ENCODE measurements around the gene MBNL2. TPM values are rescaled to one million over a fixed set of nuclear protein-coding genes. Genes with fewer than 3 reads are reported as not detected.

Gene MBNL2
- total RNA-seq, 1 experiment from 2014 or later, result 0.85 TPM

GRCh38 chr13:97325738-97326137 lies 103.6 kb downstream of the MBNL2 start:
- TF ChIP-seq NFATC4 (CRISPR knock-in tag; IDR thresholded peaks at IDR 0.05) (no peak), ZNF138 (CRISPR knock-in tag; conservative IDR thresholded peaks at IDR 0.05) (no peak), MLX (CRISPR knock-in tag; IDR thresholded peaks at IDR 0.05) (no peak), CTCF (IDR thresholded peaks at IDR 0.05) (no peak), USF2 (CRISPR knock-in tag; IDR thresholded peaks at IDR 0.05) (no peak), GTF2I (CRISPR knock-in tag; conservative IDR thresholded peaks at IDR 0.05) (no peak), NR1H2 (CRISPR knock-in tag; IDR thresholded peaks at IDR 0.05) (no peak), GABPB1 (CRISPR knock-in tag; IDR thresholded peaks at IDR 0.05) (no peak), ATF1 (CRISPR knock-in tag; IDR thresholded peaks at IDR 0.05) (no peak), ZNF425 (CRISPR knock-in tag; conservative IDR thresholded peaks at IDR 0.05) (no peak)
- H3K4me3 Mint-ChIP-seq, result no peak overlapping the region
- peaks cover 19% of the 10 kb centered on the region for H3K4me1 Mint-ChIP-seq
- DNase-seq (ENCODE audit: low spot score) (no peak), ATAC-seq (no peak)
- ChIA-PET POLR2A (no interaction called here), CTCF (no interaction called here)
- H3K9me3 Mint-ChIP-seq, result peaks cover 3% of the 10 kb centered on the region; the same call in 1 of the 2 replicates
- no peak overlapping the region for H3K27ac Mint-ChIP-seq
- no peaks in the 10 kb centered on the region for H3K36me3 Mint-ChIP-seq
- no peaks in the 10 kb centered on the region for H3K27me3 Mint-ChIP-seq (ENCODE audit: low read depth)

- ChIA-PET POLR2A (no interaction called here), CTCF (no interaction called here)
- Mint-ChIP-seq H3K4me1 (peaks cover 19% of the 10 kb centered on the region), H3K27me3 (ENCODE audit: low read depth) (no peaks in the 10 kb centered on the region), H3K9me3 (no peaks in the 10 kb centered on the region), H3K27ac (no peak overlapping the region), H3K4me3 (no peak overlapping the region), H3K36me3 (no peaks in the 10 kb centered on the region)
- DNase-seq (ENCODE audit: low spot score) (no peak), ATAC-seq (no peak)
- TF ChIP-seq CREM (CRISPR knock-in tag; IDR thresholded peaks at IDR 0.05), result no peak
- no peak for TF ChIP-seq MAX (CRISPR knock-in tag; IDR thresholded peaks at IDR 0.05)
- TF ChIP-seq CDX4 (CRISPR knock-in tag; IDR thresholded peaks at IDR 0.05; ENCODE audit: borderline replicate concordance), result no peak
These were observed 105.0 kb downstream of the MBNL2 start for GRCh38 chr13:97327086-97327485.

- POLR2A ChIA-PET, result no interaction called here
- Mint-ChIP-seq H3K4me3 (no peak overlapping the region), H3K36me3 (no peaks in the 10 kb centered on the region), H3K9me3 (no peaks in the 10 kb centered on the region), H3K27me3 (ENCODE audit: low read depth) (no peaks in the 10 kb centered on the region), H3K27ac (no peak overlapping the region; the same call in 1 of the 2 replicates), H3K4me1 (peaks cover 19% of the 10 kb centered on the region)
- TF ChIP-seq IRF1 (CRISPR knock-in tag; IDR thresholded peaks at IDR 0.05), result no peak
- TF ChIP-seq ATF1 (CRISPR knock-in tag; IDR thresholded peaks at IDR 0.05), result no peak
- TF ChIP-seq CDX4 (CRISPR knock-in tag; IDR thresholded peaks at IDR 0.05; ENCODE audit: borderline replicate concordance), result no peak
- no peak for TF ChIP-seq ZBTB21 (CRISPR knock-in tag; IDR thresholded peaks at IDR 0.05; ENCODE audit: borderline replicate concordance)
- TF ChIP-seq ESRRA (CRISPR knock-in tag; IDR thresholded peaks at IDR 0.05; ENCODE audit: borderline replicate concordance), result no peak
- TF ChIP-seq ZNF423 (CRISPR knock-in tag; IDR thresholded peaks at IDR 0.05), result no peak
- TF ChIP-seq CREM (CRISPR knock-in tag; IDR thresholded peaks at IDR 0.05), result no peak
- TF ChIP-seq TEAD4 (CRISPR knock-in tag; IDR thresholded peaks at IDR 0.05), result no peak
- TF ChIP-seq FOXJ3 (CRISPR knock-in tag; IDR thresholded peaks at IDR 0.05; ENCODE audit: borderline replicate concordance), result no peak
- no peak for TF ChIP-seq NR1H2 (CRISPR knock-in tag; IDR thresholded peaks at IDR 0.05)
- TF ChIP-seq NR2C2 (CRISPR knock-in tag; IDR thresholded peaks at IDR 0.05), result no peak
- CTCF ChIA-PET, result interaction anchor here (0.6 to 0.7 kb wide), 3 partner anchors 17 to 59 kb away, joined by 3 to 5 read pairs (median 4); no protein-coding TSS in a partner anchor
- no peak for DNase-seq (ENCODE audit: low spot score)
- no peak for ATAC-seq
These were observed 105.5 kb downstream of the MBNL2 start for GRCh38 chr13:97327506-97328221.
